ENCODE data around the gene TMOD3. TPM values are rescaled to one million over a fixed set of nuclear protein-coding genes. Genes with fewer than 3 reads are reported as not detected.

Gene TMOD3
- total RNA-seq, 2 experiments from 2014 or later: 45.9 to 52.8 TPM

- CTCF ChIA-PET: interaction anchor here (0.5 to 3.9 kb wide), 16 partner anchors 10 to 338 kb away, joined by 3 to 31 read pairs (median 3); no protein-coding TSS in a partner anchor
- peaks cover 33% of the 10 kb centered on the region for H3K36me3 Mint-ChIP-seq (ENCODE audit: low read depth)
- no peaks in the 10 kb centered on the region for H3K9me3 Mint-ChIP-seq
- no peak overlapping the region for H3K27ac Mint-ChIP-seq
- intact Hi-C loops (cut with micrococcal nuclease): loop anchor here (2.0 kb wide), 1 partner anchor 189 kb away; no protein-coding TSS in a partner anchor
- no peak for DNase-seq
- peaks cover 2% of the 10 kb centered on the region for H3K4me1 Mint-ChIP-seq (ENCODE audit: low read depth)
- no peak overlapping the region for H3K4me3 Mint-ChIP-seq
- H3K27me3 Mint-ChIP-seq (ENCODE audit: low read depth): no peaks in the 10 kb centered on the region
Measured at GRCh38 chr15:51889486-51889885, 60.0 kb downstream of the TMOD3 start.

- intact Hi-C loops (cut with micrococcal nuclease): no loop called here
- Mint-ChIP-seq H3K9me3 (no peaks in the 10 kb centered on the region), H3K4me3 (no peak overlapping the region), H3K36me3 (ENCODE audit: low read depth) (peaks cover 27% of the 10 kb centered on the region), H3K4me1 (ENCODE audit: low read depth) (no peaks in the 10 kb centered on the region), H3K27ac (no peak overlapping the region), H3K27me3 (ENCODE audit: low read depth) (no peaks in the 10 kb centered on the region)
- CTCF ChIA-PET: interaction anchor here (1.2 to 1.7 kb wide), 2 partner anchors 51 to 127 kb away, joined by 3 read pairs; no protein-coding TSS in a partner anchor
- no peak for DNase-seq
Measured at GRCh38 chr15:51904421-51904820, 75.0 kb downstream of the TMOD3 start.

DNA sequence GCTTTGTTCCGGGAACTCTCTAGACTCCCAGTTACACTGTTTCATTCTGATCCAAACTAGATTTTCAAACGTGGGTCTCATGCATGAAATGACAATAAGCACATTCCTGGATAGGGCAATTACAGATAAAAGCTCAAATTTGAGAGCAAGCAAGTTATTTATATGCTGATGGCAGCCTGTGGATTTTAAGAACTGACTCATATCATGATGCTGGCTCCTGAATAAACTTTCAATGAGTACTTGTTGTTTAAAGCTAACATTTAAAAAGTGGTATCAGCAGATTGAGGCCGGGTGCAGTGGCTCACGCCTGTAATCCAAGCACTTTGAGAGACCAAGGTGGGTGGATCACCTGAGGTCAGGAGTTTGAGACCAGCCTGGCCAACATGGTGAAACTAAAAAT, 75.5 kb downstream of the TMOD3 start:
- intact Hi-C loops (cut with micrococcal nuclease): loop anchor here (5.0 kb wide), 3 partner anchors 73 to 253 kb away; no protein-coding TSS in a partner anchor
- no peaks in the 10 kb centered on the region for H3K9me3 Mint-ChIP-seq
- no peaks in the 10 kb centered on the region for H3K27me3 Mint-ChIP-seq (ENCODE audit: low read depth)
- no peak for DNase-seq
- CTCF ChIA-PET: interaction anchor here (1.2 to 1.7 kb wide), 2 partner anchors 52 to 128 kb away, joined by 3 read pairs; no protein-coding TSS in a partner anchor
- no peaks in the 10 kb centered on the region for H3K4me1 Mint-ChIP-seq (ENCODE audit: low read depth)
- H3K36me3 Mint-ChIP-seq (ENCODE audit: low read depth): peaks cover 29% of the 10 kb centered on the region
- H3K4me3 Mint-ChIP-seq: no peak overlapping the region
- H3K27ac Mint-ChIP-seq: no peak overlapping the region

DNA sequence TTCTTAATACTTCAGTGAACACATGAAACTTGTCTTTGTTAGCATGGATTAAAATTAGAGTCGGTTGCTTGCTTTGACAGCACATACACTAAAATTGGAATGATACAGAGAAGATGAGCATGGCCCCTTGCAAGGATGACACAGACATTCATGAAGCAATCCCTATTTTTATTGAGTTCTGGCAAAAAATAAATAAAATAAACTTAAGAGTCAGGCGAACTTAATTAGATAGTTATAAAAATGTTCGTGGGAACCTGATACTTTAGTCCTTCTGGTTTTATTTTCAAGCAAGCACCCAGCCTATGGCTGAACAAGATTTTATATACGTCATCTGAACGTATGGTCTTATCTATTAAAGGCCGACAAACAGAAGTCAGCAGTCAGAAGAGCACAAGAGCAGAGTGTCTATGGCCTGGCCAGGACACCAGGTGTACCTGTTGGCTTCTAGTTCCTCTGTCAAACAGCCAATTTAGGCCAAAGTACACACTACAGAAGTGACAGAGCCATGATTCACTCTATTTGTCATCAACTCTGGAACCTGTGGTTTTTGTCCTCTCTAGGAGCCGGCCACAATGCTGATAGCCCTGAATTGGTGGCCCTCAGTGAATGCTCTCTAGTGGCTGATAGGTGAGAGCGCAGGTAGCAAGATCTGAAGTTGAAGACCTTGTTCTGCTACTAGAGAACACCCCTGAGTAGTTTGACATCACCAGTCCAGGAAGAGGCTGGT, 77.8 kb downstream of the TMOD3 start:
- DNase-seq: no peak
- H3K4me3 Mint-ChIP-seq: no peak overlapping the region
- H3K9me3 Mint-ChIP-seq: no peaks in the 10 kb centered on the region
- no peaks in the 10 kb centered on the region for H3K4me1 Mint-ChIP-seq (ENCODE audit: low read depth)
- CTCF ChIA-PET: interaction anchor here (0.6 kb wide), 1 partner anchor 67 kb away, joined by 3 read pairs; no protein-coding TSS in a partner anchor
- intact Hi-C loops (cut with micrococcal nuclease): loop anchor here (5.0 kb wide), 3 partner anchors 75 to 255 kb away; no protein-coding TSS in a partner anchor
- peaks cover 20% of the 10 kb centered on the region for H3K36me3 Mint-ChIP-seq (ENCODE audit: low read depth)
- H3K27ac Mint-ChIP-seq: no peak overlapping the region
- H3K27me3 Mint-ChIP-seq (ENCODE audit: low read depth): no peaks in the 10 kb centered on the region

- Mint-ChIP-seq H3K4me3 (no peak overlapping the region), H3K27ac (no peak overlapping the region), H3K36me3 (ENCODE audit: low read depth) (peaks cover 21% of the 10 kb centered on the region), H3K9me3 (no peaks in the 10 kb centered on the region), H3K4me1 (ENCODE audit: low read depth) (no peaks in the 10 kb centered on the region), H3K27me3 (ENCODE audit: low read depth) (no peaks in the 10 kb centered on the region)
- intact Hi-C loops (cut with micrococcal nuclease): loop anchor here (5.0 kb wide), 3 partner anchors 76 to 256 kb away; no protein-coding TSS in a partner anchor
- DNase-seq: no peak
- CTCF ChIA-PET: interaction anchor here (1.5 kb wide), 1 partner anchor 10 kb away, joined by 3 read pairs; no protein-coding TSS in a partner anchor
Measured at GRCh38 chr15:51908316-51908715, 78.9 kb downstream of the TMOD3 start.

GRCh38 chr15:51909584-51909983, 80.1 kb downstream of the TMOD3 start:
- CTCF ChIA-PET: interaction anchor here (1.5 kb wide), 1 partner anchor 9 kb away, joined by 3 read pairs; no protein-coding TSS in a partner anchor
- H3K36me3 Mint-ChIP-seq (ENCODE audit: low read depth): peaks cover 21% of the 10 kb centered on the region
- no peaks in the 10 kb centered on the region for H3K9me3 Mint-ChIP-seq
- no peak overlapping the region for H3K27ac Mint-ChIP-seq
- no peak for DNase-seq
- no peaks in the 10 kb centered on the region for H3K4me1 Mint-ChIP-seq (ENCODE audit: low read depth)
- intact Hi-C loops (cut with micrococcal nuclease): loop anchor here (5.0 kb wide), 3 partner anchors 77 to 257 kb away; no protein-coding TSS in a partner anchor
- H3K4me3 Mint-ChIP-seq: no peak overlapping the region
- H3K27me3 Mint-ChIP-seq (ENCODE audit: low read depth): no peaks in the 10 kb centered on the region

DNA sequence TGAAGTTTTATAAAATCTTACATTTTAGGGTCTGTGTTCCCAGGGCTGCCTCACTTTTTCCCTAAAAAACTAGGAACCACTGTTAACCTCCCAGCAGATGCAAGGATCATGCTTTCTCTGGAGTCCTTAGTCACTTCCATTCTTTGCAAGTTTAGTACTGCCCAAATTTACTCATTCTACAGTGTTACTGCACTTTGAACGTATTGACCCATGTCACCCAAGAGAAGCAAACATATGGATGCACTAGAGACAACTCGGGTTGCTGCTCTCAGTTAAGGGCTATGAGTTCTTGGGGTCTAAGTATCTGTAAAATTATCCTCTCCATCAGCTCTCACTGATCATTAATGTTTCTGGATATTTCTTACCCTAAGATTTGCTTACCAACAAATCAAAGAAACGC, 83.1 kb downstream of the TMOD3 start:
- Mint-ChIP-seq H3K4me1 (ENCODE audit: low read depth) (no peaks in the 10 kb centered on the region), H3K36me3 (ENCODE audit: low read depth) (peaks cover 12% of the 10 kb centered on the region), H3K4me3 (no peak overlapping the region), H3K27me3 (ENCODE audit: low read depth) (no peaks in the 10 kb centered on the region), H3K9me3 (no peaks in the 10 kb centered on the region), H3K27ac (no peak overlapping the region)
- CTCF ChIA-PET: no interaction called here
- no peak for DNase-seq
- intact Hi-C loops (cut with micrococcal nuclease): no loop called here

DNA sequence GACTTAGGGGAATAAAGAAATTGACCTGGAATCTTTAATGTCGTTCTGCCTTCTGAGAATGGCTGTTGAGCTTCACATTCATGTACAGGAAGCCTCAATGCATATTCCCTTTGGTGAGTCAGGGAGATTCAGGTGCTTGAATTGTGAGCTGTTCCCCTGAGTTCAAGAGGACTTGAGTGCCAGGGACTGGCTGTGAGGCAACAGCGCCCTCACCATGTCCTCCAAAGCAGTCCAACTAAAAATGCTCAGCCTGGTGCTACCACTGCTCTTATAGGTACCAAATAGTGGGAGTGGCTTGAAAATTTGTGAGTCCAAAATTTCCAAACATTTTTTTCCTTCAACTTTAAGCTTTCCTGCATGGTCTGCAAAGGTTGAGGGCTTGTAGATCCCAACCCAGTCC, 88.0 kb downstream of the TMOD3 start:
- no peak overlapping the region for H3K27ac Mint-ChIP-seq
- no peak overlapping the region for H3K4me3 Mint-ChIP-seq
- peaks cover 8% of the 10 kb centered on the region for H3K36me3 Mint-ChIP-seq (ENCODE audit: low read depth)
- H3K27me3 Mint-ChIP-seq (ENCODE audit: low read depth): no peaks in the 10 kb centered on the region
- intact Hi-C loops (cut with micrococcal nuclease): loop anchor here (5.0 kb wide), 1 partner anchor 140 kb away; no protein-coding TSS in a partner anchor
- no peaks in the 10 kb centered on the region for H3K4me1 Mint-ChIP-seq (ENCODE audit: low read depth)
- peak; percentile 36 for DNase-seq
- CTCF ChIA-PET: interaction anchor here (0.5 to 1.9 kb wide), 8 partner anchors 9 to 277 kb away, joined by 3 to 7 read pairs (median 4); no protein-coding TSS in a partner anchor
- no peaks in the 10 kb centered on the region for H3K9me3 Mint-ChIP-seq

- Mint-ChIP-seq H3K9me3 (no peaks in the 10 kb centered on the region), H3K36me3 (ENCODE audit: low read depth) (peaks cover 9% of the 10 kb centered on the region), H3K4me3 (no peak overlapping the region), H3K27ac (no peak overlapping the region), H3K27me3 (ENCODE audit: low read depth) (no peaks in the 10 kb centered on the region), H3K4me1 (ENCODE audit: low read depth) (no peaks in the 10 kb centered on the region)
- intact Hi-C loops (cut with micrococcal nuclease): no loop called here
- CTCF ChIA-PET: interaction anchor here (1.1 kb wide), 1 partner anchor 36 kb away, joined by 3 read pairs; no protein-coding TSS in a partner anchor
- DNase-seq: no peak
Measured at GRCh38 chr15:51924156-51925068, 95.0 kb downstream of the TMOD3 start.

GRCh38 chr15:51926809-51927208, 97.4 kb downstream of the TMOD3 start:
- Mint-ChIP-seq H3K9me3 (no peaks in the 10 kb centered on the region), H3K36me3 (ENCODE audit: low read depth) (peaks cover 7% of the 10 kb centered on the region), H3K27ac (no peak overlapping the region), H3K4me1 (ENCODE audit: low read depth) (no peaks in the 10 kb centered on the region), H3K4me3 (no peak overlapping the region), H3K27me3 (ENCODE audit: low read depth) (no peaks in the 10 kb centered on the region)
- intact Hi-C loops (cut with micrococcal nuclease): no loop called here
- CTCF ChIA-PET: interaction anchor here (0.6 to 1.0 kb wide), 2 partner anchors 10 to 21 kb away, joined by 3 to 4 read pairs; no protein-coding TSS in a partner anchor
- DNase-seq: no peak

GRCh38 chr15:51931016-51931415, 101.6 kb downstream of the TMOD3 start:
- intact Hi-C loops (cut with micrococcal nuclease): no loop called here
- CTCF ChIA-PET: no interaction called here
- Mint-ChIP-seq H3K4me3 (no peak overlapping the region), H3K27me3 (ENCODE audit: low read depth) (no peaks in the 10 kb centered on the region), H3K27ac (no peak overlapping the region), H3K9me3 (no peaks in the 10 kb centered on the region), H3K36me3 (ENCODE audit: low read depth) (peaks cover 2% of the 10 kb centered on the region), H3K4me1 (ENCODE audit: low read depth) (no peaks in the 10 kb centered on the region)
- DNase-seq: no peak

DNA sequence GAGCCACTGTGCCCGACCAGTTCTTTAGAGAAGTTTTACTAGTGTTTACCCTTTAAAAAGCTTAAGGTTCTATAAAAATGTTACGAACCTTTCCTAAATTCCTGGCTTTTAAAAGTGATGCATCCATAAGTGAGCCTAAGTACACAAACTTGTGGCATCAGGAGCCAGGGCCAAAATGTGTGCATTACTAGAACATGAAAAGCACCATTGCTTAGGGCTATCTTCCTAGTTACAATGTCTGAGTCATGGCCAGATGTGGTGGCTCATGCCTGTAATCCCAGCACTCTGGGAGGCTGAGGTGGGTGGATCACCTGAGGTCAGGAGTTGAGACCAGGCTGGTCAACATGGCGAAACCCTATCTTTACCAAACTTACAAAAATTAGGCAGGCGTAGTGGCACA, 102.2 kb downstream of the TMOD3 start:
- H3K9me3 Mint-ChIP-seq: no peaks in the 10 kb centered on the region
- CTCF ChIA-PET: no interaction called here
- DNase-seq: no peak
- H3K27ac Mint-ChIP-seq: no peak overlapping the region
- no peaks in the 10 kb centered on the region for H3K27me3 Mint-ChIP-seq (ENCODE audit: low read depth)
- peaks cover 2% of the 10 kb centered on the region for H3K36me3 Mint-ChIP-seq (ENCODE audit: low read depth)
- H3K4me3 Mint-ChIP-seq: no peak overlapping the region
- intact Hi-C loops (cut with micrococcal nuclease): no loop called here
- H3K4me1 Mint-ChIP-seq (ENCODE audit: low read depth): no peaks in the 10 kb centered on the region
